GM18511 (cell line): ENCODE results near the gene SAMD4A.

Source experiments
- ATAC-seq: cut with Tn5 transposase; IDR thresholded peaks from one replicate; pipeline ENCODE4 v1.9.1; 2021; ENCODE audit warnings: mild to moderate bottlenecking, moderate library complexity; ENCODE audit not compliant: unreplicated experiment

SAMD4A gene

GRCh38 chr14:54629635-54630360, 62.9 kb downstream of the SAMD4A start:
- no peak for ATAC-seq

DNA sequence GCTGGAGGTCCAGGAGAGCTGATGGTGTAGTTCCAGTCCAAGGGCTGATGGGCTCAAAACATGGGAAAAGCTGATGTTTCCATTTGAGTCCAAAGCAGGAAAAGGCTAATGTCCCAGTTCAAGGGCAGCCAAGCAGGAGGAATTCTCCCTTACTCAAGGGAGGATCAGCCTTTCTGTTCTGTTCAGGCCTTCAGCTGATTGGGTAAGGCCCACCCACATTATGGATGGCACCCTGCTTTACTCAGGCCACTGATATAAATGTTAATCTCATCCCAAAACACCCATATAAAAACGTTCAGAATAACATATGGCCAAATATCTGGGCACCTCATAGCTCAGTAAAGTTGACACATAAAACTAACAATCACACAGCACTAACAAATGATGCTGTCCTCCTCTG, 64.1 kb downstream of the SAMD4A start:
- ATAC-seq = no peak

GRCh38 chr14:54632452-54632851, 65.5 kb downstream of the SAMD4A start:
- ATAC-seq = no peak

DNA sequence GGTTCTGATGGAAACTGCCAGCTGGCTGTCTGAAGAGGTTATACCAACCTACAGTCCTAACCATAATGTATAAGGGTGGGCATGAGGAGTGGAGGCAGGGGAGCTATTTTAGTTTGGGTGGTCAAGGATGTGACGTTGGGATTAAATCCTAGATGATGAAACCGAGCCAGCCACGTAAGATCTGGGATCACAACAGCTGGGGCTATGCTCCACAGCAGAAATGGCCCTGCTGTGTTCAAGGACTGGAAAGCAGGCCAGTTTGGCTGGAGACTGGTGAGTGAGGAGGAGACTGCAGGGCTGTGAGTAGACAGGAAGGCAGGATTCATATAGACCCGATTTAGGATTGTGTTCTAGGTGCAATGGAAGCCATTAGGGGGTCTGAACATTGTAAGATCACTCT, 66.1 kb downstream of the SAMD4A start:
- no peak for ATAC-seq

DNA sequence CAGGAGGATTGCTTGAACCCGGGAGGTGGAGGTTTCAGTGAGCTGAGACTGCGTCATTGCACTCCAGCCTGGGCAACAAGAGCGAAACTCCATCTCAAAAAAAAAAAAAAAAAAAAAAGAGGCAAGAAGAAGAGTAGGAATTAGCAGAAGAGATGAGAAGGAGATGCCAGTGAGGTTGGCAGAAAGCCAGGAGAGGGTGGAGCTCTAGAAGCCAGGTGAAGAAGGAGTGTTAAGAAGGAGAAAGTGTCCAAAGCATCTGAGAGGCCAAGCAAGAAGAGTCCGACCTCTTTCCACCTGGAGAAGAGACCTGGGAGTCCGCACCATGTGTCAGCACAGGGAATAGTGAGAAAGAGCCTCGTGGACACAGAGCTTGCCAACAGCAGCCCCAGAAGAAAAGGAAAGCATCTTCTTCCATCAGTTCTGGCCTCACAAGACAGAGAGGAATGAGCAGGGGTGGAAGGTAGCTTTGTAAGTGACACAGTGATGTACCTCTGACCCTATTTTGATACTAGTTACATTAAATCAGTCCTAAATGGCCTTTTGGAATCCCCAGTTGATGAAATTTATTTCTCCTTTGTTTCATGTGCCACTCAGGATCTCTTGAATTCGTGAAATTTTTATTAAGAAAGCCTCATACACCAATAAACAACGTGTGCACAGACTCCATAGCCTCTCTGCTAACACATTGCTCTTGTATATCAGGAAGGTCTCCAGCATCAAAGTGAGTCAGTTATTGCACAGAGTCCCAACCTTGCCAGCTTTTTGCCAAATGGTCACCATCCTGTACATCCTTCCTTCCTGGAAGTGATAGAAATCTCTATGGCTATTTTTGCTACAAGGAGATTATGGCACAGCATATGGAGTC, 70.6 kb downstream of the SAMD4A start:
- no peak for ATAC-seq

GRCh38 chr14:54638135-54638446, 71.2 kb downstream of the SAMD4A start:
- ATAC-seq = no peak

- ATAC-seq = no peak
Measured at GRCh38 chr14:54639611-54640010, 72.7 kb downstream of the SAMD4A start.

DNA sequence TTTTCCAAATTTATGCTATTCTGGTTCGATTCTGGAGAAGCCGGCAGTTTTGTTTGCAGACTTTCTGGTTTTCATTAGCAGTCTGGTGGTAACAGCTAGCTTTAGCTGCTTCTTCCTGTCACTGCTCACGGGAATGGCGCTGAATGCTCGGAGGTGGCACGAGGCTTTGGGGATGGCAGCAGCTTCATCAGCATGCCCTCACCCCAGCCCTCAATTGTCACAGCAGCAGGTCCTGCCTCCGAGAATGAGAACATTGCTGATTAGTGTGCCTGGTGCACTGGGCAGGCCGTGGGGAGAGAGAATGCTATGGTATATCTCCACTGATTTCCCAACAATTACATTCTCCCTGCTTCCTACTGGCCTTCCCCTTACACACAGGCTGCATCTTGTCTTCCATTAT, 73.6 kb downstream of the SAMD4A start:
- ATAC-seq = no peak

- no peak for ATAC-seq
Measured at GRCh38 chr14:54642121-54642520, 75.2 kb downstream of the SAMD4A start.

- ATAC-seq = no peak
Measured at GRCh38 chr14:54642801-54643695, 76.1 kb downstream of the SAMD4A start.

DNA sequence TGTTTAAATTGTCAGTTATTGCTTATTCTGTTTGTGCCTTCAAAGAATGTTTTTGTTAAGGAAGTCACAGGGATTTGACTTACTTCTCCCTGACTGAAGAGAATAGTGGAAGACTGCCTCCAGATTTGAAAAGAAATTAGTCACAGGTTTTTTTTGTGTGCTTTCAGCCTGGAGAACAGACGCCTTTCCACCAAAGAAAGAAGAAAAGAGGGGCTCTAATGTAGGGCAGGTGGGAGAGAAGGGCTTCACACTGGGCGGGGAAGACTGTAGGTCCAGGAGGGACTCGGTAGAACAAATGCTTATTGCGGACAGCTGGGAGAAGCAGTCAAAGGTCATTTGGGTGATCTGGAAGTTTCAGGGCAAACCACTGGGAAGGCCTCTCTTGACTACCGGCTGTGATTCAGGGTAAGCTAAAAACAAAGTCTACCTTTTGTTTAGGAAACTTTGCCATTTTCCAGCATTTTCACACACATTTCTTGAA, 76.8 kb downstream of the SAMD4A start:
- ATAC-seq = no peak

DNA sequence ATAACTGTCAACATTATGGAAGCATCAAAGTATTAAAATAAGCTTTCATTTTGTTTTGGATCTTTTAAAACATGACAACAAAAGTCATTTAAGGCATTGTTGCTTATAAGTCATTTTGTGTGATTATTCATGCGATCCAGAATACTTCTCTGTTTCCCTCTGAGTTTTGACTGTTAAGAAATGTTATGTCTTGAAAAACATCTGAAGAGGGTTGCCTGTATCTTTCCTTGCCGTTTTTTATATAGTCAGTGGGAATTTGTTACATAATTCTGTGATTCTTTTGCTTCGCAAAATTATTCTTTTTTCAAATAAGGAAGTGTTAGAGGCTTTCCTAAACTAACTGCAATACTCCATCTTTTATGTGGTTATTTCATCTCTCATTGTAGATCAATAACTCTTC, 78.7 kb downstream of the SAMD4A start:
- no peak for ATAC-seq

GRCh38 chr14:54646626-54647025, 79.7 kb downstream of the SAMD4A start:
- no peak for ATAC-seq

DNA sequence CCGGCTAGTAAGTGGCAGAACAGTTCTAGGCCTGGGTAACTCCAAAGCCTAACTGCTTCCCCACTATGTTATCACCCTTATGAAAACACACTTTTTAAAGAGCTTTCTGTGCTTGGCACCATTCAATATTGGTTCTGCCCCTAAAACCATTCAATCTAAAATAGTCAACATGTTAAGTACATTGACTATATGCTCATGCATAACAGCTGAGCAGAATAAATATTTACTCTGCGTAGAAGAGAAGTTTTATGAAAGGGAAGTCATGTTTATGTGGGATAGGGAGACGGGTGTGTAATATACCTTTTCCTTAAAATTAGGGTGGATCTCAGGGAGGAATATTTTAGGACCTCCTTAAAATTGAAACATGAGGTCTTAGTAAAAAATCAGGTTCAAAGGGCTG, 80.5 kb downstream of the SAMD4A start:
- no peak for ATAC-seq

DNA sequence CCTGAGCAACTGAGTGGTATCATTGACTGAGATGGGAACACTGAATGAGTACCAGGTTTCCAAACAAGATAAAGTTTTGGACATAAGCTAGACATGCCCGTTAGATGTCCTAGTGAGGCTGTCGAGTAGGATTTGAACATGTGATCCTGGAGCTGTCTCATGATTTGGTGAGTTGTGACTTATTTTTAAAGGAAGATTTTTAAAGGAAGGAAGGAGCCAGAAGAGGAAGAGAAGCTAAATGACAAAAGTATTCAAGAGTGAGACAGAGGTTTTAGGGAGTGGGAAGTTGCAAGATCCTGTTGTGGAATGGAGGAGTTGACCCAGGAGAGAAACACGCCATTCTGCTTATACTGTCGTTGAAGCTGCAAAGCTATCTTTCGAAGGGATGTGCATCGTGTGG, 82.1 kb downstream of the SAMD4A start:
- ATAC-seq = no peak

DNA sequence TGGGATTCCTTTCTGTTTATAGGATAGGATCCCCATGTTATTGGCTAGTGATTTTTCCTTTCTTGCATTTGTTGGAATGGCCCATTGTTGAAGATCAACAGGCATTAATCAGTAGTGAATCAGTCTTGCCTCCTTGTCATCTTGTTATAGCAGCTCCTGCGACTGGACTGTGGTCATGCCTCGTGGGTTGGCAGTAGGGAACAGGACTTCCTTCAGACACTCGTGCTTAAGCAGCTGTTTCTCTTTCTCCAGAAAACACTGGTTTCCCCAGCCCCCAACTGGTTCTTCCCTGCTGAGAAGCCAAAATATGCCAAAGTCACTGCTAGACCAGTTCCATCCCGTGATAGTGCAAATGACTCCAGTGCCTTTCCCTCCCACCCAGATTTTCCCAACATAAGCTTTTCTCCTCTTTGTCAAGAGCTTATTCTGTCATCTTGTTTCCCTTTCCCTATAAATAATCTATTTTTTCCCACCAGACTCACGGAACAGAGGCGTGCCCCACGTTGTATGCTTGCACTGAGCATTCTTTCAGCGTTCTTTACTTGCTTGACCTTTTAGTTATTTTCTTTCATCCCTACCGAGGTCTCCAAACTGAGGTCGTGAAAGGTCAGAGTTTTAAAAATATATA, 83.5 kb downstream of the SAMD4A start:
- no peak for ATAC-seq

- no peak for ATAC-seq
Measured at GRCh38 chr14:54650959-54651351, 84.0 kb downstream of the SAMD4A start.

DNA sequence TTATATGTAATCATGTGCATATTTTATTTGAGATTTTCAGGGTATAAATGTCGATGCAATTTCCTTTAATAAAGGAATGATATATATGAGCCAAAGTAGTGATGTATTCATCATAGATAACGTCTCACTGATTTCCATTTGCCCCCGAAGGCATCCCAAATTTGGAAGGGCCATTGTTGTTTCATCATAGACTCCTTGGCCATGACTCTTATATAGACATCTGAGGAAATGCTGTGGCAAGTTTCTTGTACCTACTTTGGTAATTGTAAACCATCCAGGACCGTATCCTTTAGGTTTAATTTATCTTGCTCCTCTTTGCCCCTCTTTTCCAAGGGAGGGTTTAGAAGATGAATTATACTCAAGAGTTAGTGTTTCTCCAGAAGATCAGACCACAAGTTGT, 84.7 kb downstream of the SAMD4A start:
- ATAC-seq = no peak

- no peak for ATAC-seq
Measured at GRCh38 chr14:54652188-54652587, 85.3 kb downstream of the SAMD4A start.

DNA sequence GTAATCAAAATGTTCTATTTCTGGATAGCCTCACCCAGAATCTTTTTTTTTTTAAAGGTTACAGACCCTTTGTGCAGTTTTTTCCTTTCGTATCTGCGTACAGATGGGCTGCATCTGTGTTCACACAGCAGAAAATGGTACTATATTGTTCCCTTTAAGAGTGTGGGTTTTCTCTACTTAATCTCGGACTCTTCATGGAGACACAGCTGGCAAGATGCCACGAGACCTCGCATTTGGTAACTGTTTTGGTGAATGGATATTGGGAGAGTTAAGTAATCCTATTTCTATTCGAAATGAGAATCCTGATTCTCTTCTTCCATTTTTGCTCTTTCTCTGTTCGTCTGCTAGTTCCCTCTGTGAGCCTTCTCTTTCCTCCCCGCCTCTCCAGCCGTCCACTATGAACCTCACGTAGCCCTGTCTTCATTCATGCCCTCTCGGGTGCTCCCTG, 85.7 kb downstream of the SAMD4A start:
- ATAC-seq = no peak
